WI38 (cell line): ENCODE data around the gene KLHL17.
"Not testable (repeated sequence)": the region's sequence is repeated elsewhere in the genome, so short reads cannot be mapped to it uniquely, and the experiment has no call there.

ENCODE experiments used
- H3K4me3 ChIP-seq: 2 replicates; pipeline ENCODE4 v1.5.1; 2011; ENCODE audit warnings: low read depth, mild to moderate bottlenecking, control low read depth, low read length
- CTCF ChIP-seq: IDR thresholded peaks from 2 replicates; pipeline ENCODE4 v1.5.1; 2012; ENCODE audit warnings: low read depth, mild to moderate bottlenecking, control low read depth, low read length

The KLHL17 gene

GRCh38 chr1:991895-992294 lies 31.5 kb downstream of the KLHL17 start:
- TF ChIP-seq CTCF = no peak
- no peak overlapping the region for H3K4me3 ChIP-seq

- no peak for TF ChIP-seq CTCF
- no peak overlapping the region for H3K4me3 ChIP-seq
Measured at GRCh38 chr1:992362-992761, 32.0 kb downstream of the KLHL17 start.

GRCh38 chr1:993379-993995 lies 33.1 kb downstream of the KLHL17 start:
- TF ChIP-seq CTCF = no peak
- H3K4me3 ChIP-seq = no peak overlapping the region

- not testable (repeated sequence) for H3K4me3 ChIP-seq
Measured at GRCh38 chr1:994546-994945, 34.2 kb downstream of the KLHL17 start.

- no peak overlapping the region for H3K4me3 ChIP-seq
- no peak for TF ChIP-seq CTCF
Measured at GRCh38 chr1:995665-996633, 35.6 kb downstream of the KLHL17 start.

GRCh38 chr1:996851-997712 lies 36.7 kb downstream of the KLHL17 start:
- no peak overlapping the region for H3K4me3 ChIP-seq
- no peak for TF ChIP-seq CTCF

- TF ChIP-seq CTCF = no peak
- H3K4me3 ChIP-seq = no peak overlapping the region
Measured at GRCh38 chr1:997713-997992, 37.3 kb downstream of the KLHL17 start.
